Measurements from ENCODE around the gene USP2.

GRCh38 chr11:119306373-119306890, 75.1 kb downstream of the USP2 start:
- no peak for TF ChIP-seq POLR2A (IDR thresholded peaks at IDR 0.05)
- TF ChIP-seq POLR2AphosphoS5 (IDR thresholded peaks at IDR 0.05) = peak in 2 of 3 donors; percentile 49 to 82
